Measurements from ENCODE around the gene ZBTB43. TPM values are rescaled to one million over a fixed set of nuclear protein-coding genes. Genes with fewer than 3 reads are reported as not detected.

The ZBTB43 gene
- total and polyA plus RNA-seq, 4 experiments from 2014 or later, result 8.2 to 22.7 (median 15.7) TPM

DNA sequence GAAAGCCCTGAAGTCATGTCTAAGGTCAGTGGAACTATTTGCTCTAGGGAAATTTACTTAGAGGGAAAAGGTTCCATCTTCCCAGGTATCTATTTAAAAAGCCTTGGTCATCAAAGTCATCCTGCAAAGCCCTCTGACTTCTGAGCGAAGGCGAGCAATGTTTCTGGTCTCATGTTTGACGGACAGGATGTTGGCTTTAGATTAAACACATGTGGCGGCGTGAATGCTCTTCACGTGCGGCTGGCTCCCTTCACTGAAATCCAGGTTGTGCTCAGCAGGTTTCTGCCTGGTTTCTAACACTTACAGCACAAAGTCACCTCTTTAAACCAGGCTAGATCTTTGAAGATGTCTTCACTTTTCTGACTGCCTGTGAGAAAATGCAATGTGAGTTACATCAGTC lies 49.9 kb downstream of the ZBTB43 start:
- intact Hi-C loops (cut with micrococcal nuclease), result no loop called here
- no peaks in the 10 kb centered on the region for H3K36me3 ChIP-seq (ENCODE audit: insufficient read depth, low read length)
- no peak overlapping the region for H3K27ac Mint-ChIP-seq
- H3K9me3 ChIP-seq (ENCODE audit: control insufficient read depth in 1 of 2, low read length in 2 of 2), result no peaks in the 10 kb centered on the region
- peaks cover 0 to 8% (median 4%) of the 10 kb centered on the region in 4 donors for H3K4me1 Mint-ChIP-seq
- no peaks in the 10 kb centered on the region for H3K27me3 ChIP-seq (ENCODE audit: insufficient read depth, low read length)
- POLR2A ChIA-PET (ENCODE audit: partially characterized antibody), result no interaction called here
- DNase-seq, result no peak
- no peak overlapping the region for H3K27ac ChIP-seq (ENCODE audit: low read depth, low read length)
- CTCF ChIA-PET (ENCODE audit: partially characterized antibody), result no interaction called here
- H3K9me3 Mint-ChIP-seq, result no peaks in the 10 kb centered on the region
- peaks cover 16 to 28% of the 10 kb centered on the region in 2 donors for H3K27me3 Mint-ChIP-seq
- peaks cover 3% of the 10 kb centered on the region for H3K4me1 ChIP-seq (ENCODE audit: insufficient read depth, low read length)
- H3K4me3 Mint-ChIP-seq, result no peak overlapping the region
- no peaks in the 10 kb centered on the region for H3K36me3 Mint-ChIP-seq
- H3K4me3 ChIP-seq (ENCODE audit: low read length in 2 of 2), result no peak overlapping the region

DNA sequence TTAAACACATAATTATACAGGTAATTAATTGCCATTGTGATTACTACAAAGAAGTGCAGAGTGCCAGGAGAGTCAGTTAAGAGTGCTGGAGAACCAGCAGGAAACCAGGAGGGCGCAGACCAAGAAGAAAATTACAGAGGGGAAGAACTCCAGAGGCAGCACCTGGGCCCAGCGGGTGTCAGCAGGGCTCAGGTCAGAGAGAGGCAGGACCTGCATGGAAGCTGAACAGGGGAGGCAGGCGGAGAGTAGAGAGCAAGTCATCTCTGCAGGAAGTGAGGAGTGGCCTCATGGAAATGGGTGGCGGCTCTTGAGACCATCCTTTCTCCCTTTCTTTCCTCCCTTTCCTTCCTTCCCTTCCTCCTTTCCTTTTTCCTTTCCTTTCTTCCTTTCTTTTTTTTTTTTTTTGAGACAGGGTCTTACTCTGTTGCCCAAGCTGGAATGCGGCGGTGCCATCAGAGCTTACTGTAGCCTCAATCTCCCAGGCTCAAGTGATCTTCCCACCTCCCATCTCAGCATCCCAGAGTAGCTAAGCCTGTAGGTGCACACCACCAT lies 51.6 kb downstream of the ZBTB43 start:
- ChIA-PET CTCF (ENCODE audit: partially characterized antibody) (no interaction called here), POLR2A (ENCODE audit: partially characterized antibody) (no interaction called here)
- intact Hi-C loops (cut with micrococcal nuclease), result no loop called here
- peak overlapping the region in 1 of 7 donors; percentile 62 for H3K27ac Mint-ChIP-seq
- DNase-seq, result no peak
- peaks cover 2 to 15% (median 6%) of the 10 kb centered on the region in 4 donors for H3K4me1 Mint-ChIP-seq
- Histone ChIP-seq H3K27ac (ENCODE audit: low read depth, low read length) (no peak overlapping the region), H3K27me3 (ENCODE audit: insufficient read depth, low read length) (no peaks in the 10 kb centered on the region), H3K36me3 (ENCODE audit: insufficient read depth, low read length) (no peaks in the 10 kb centered on the region), H3K4me1 (ENCODE audit: insufficient read depth, low read length) (peaks cover 10% of the 10 kb centered on the region), H3K9me3 (ENCODE audit: control insufficient read depth in 1 of 2, low read length in 2 of 2) (no peaks in the 10 kb centered on the region), H3K4me3 (ENCODE audit: low read length in 2 of 2) (no peak overlapping the region)
- no peaks in the 10 kb centered on the region for H3K9me3 Mint-ChIP-seq
- H3K27me3 Mint-ChIP-seq, result peaks cover 11 to 22% of the 10 kb centered on the region in 2 donors
- no peaks in the 10 kb centered on the region for H3K36me3 Mint-ChIP-seq
- H3K4me3 Mint-ChIP-seq, result no peak overlapping the region

DNA sequence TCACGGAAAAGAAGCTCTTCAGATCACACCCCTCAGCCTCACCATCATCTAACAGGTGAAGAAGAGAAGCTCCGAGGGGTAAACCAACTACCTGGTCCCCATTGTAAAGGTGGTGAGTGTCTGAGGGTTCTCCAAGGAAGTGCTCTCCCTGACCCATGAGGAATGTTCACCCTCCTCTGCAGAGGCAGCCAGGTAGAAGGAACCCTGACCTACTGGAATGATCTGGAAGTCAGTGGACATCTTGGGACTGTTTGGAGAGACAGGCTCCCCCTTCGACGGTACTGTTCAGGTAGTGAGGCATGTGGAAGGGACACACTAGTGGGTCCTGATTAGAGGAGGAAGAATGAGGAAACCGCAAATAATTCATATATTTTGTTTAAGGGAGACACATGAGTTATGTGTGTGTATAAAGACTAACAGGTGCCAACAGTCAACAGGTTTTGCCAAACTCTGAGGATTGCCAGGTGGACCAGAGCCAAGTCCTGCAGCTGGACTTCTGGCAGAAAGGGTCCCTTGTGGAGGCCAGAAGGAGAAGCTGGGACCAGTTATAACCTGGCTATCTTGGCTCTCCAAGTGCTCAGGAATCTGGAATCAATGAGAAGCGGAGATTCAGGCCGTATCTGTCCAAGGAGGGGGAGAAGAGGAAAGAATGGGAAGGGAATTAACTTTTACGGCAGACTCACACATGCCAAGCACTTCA lies 52.6 kb downstream of the ZBTB43 start:
- H3K9me3 Mint-ChIP-seq, result no peaks in the 10 kb centered on the region
- Histone ChIP-seq H3K27me3 (ENCODE audit: insufficient read depth, low read length) (no peaks in the 10 kb centered on the region), H3K9me3 (ENCODE audit: control insufficient read depth in 1 of 2, low read length in 2 of 2) (no peaks in the 10 kb centered on the region), H3K27ac (ENCODE audit: low read depth, low read length) (no peak overlapping the region), H3K36me3 (ENCODE audit: insufficient read depth, low read length) (no peaks in the 10 kb centered on the region), H3K4me3 (ENCODE audit: low read length in 2 of 2) (no peak overlapping the region), H3K4me1 (ENCODE audit: insufficient read depth, low read length) (peaks cover 20% of the 10 kb centered on the region)
- peaks cover 12 to 25% (median 16%) of the 10 kb centered on the region in 4 donors for H3K4me1 Mint-ChIP-seq
- POLR2A ChIA-PET (ENCODE audit: partially characterized antibody), result no interaction called here
- H3K27ac Mint-ChIP-seq, result no peak overlapping the region
- DNase-seq, result no peak
- H3K36me3 Mint-ChIP-seq, result peaks cover 0 to 4% of the 10 kb centered on the region in 2 donors
- CTCF ChIA-PET (ENCODE audit: partially characterized antibody), result no interaction called here
- H3K27me3 Mint-ChIP-seq, result peaks cover 5 to 13% of the 10 kb centered on the region in 2 donors
- H3K4me3 Mint-ChIP-seq, result peak overlapping the region in 4 of 8 donors; percentile 21 to 42 (median 34)
- intact Hi-C loops (cut with micrococcal nuclease), result no loop called here

DNA sequence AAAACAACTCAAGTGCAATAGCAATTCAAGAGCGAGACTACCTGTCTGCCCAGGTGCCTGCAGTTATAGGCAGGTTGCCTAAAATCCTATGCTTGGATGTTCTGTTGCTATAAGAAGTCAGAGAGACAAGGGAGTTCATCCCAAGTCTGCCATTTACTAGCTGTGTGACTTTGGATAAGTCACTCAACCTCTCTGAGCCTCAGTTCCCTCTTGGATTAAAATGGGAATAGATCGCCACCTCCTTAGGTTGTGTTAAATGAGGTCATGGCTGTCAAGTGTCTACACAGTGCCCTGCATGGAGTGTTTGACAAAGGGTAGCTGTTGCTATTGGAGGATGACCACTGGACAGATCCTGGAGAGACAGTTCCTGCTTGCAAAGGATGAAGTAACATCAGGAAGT lies 54.3 kb downstream of the ZBTB43 start:
- no peak overlapping the region for H3K27ac ChIP-seq (ENCODE audit: low read depth, low read length)
- POLR2A ChIA-PET (ENCODE audit: partially characterized antibody), result interaction anchor here (1.2 to 2.6 kb wide), 3 partner anchors 9 to 136 kb away, joined by 3 to 8 read pairs (median 3); partner anchors contain the start of gene ZBTB43
- CTCF ChIA-PET (ENCODE audit: partially characterized antibody), result interaction anchor here (1.0 to 2.2 kb wide), 7 partner anchors 8 to 52 kb away, joined by 3 to 9 read pairs (median 4); no protein-coding TSS in a partner anchor
- H3K27me3 ChIP-seq (ENCODE audit: insufficient read depth, low read length), result no peaks in the 10 kb centered on the region
- peaks cover 0 to 6% of the 10 kb centered on the region in 2 donors for H3K36me3 Mint-ChIP-seq
- H3K4me3 Mint-ChIP-seq, result peak overlapping the region; percentile 63 to 89 (median 85)
- intact Hi-C loops (cut with micrococcal nuclease), result no loop called here
- DNase-seq, result no peak
- peaks cover 29% of the 10 kb centered on the region for H3K4me1 ChIP-seq (ENCODE audit: insufficient read depth, low read length)
- H3K36me3 ChIP-seq (ENCODE audit: insufficient read depth, low read length), result no peaks in the 10 kb centered on the region
- no peaks in the 10 kb centered on the region for H3K9me3 ChIP-seq (ENCODE audit: control insufficient read depth in 1 of 2, low read length in 2 of 2)
- peaks cover 18 to 38% (median 24%) of the 10 kb centered on the region in 4 donors for H3K4me1 Mint-ChIP-seq
- peaks cover 0 to 8% of the 10 kb centered on the region in 2 donors for H3K27me3 Mint-ChIP-seq
- H3K9me3 Mint-ChIP-seq, result no peaks in the 10 kb centered on the region
- no peak overlapping the region for H3K4me3 ChIP-seq (ENCODE audit: low read length in 2 of 2)
- peak overlapping the region; percentile 19 to 81 (median 55) for H3K27ac Mint-ChIP-seq

DNA sequence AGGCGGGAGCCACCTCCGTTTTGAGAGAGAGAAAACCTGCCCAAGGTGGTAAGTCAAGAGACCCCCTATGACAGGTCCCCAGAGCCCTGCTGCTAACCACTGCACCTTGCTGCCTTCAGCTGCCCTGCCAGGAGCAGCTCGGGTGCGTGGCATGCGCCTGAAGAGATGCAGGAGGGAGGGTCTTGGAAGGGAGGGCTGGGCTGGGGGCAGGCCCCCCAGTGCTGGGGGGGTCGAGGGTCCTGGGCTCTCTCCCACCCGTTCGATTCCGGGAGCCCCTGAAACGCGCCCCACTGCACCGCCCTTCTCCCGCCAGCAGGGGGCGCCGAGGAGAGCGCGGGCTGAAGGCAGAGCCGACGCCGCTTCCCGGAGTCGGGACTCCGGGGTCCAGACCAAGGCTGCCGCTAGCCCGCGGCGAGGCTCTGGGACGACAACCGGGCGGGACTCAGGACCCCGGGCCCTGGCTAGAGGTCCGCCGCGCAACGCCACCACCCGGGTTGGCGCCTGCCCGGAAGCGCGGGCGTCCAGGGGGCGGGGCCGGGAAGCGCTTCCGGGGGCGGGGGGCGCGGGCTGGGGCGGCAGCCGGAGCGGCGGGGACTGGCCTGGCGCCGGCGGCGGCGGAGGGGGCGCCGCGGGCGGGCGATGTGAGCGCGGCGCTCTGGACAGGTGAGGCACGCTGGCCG lies 55.4 kb downstream of the ZBTB43 start, which contains the start of gene ZBTB34:
ZBTB34 (plus strand) TSS at position 563 of the 680 bp plus-strand sequence. CDS start 18,761 bp downstream, outside the sequence.
- no peaks in the 10 kb centered on the region for H3K9me3 Mint-ChIP-seq
- H3K27ac ChIP-seq (ENCODE audit: low read depth, low read length), result peak within 1 kb of the TSS; percentile 60
- H3K4me3 ChIP-seq (ENCODE audit: low read length in 2 of 2), result peak within 1 kb of the TSS; percentile 63 to 64
- DNase-seq, result peak; percentile 62 to 87 (median 79)
- no peaks in the 10 kb centered on the region for H3K27me3 ChIP-seq (ENCODE audit: insufficient read depth, low read length)
- H3K9me3 ChIP-seq (ENCODE audit: control insufficient read depth in 1 of 2, low read length in 2 of 2), result no peaks in the 10 kb centered on the region
- no peaks in the 10 kb centered on the region for H3K36me3 ChIP-seq (ENCODE audit: insufficient read depth, low read length)
- peak within 1 kb of the TSS; percentile 80 to 90 (median 88) for H3K27ac Mint-ChIP-seq
- peaks cover 0 to 1% of the 10 kb centered on the region in 2 donors for H3K27me3 Mint-ChIP-seq
- POLR2A ChIA-PET (ENCODE audit: partially characterized antibody), result interaction anchor here (0.6 to 2.6 kb wide), 5 partner anchors 10 to 137 kb away, joined by 3 to 8 read pairs (median 3); partner anchors contain the start of genes RALGPS1 and ZBTB43
- CTCF ChIA-PET (ENCODE audit: partially characterized antibody), result interaction anchor here (1.2 to 2.2 kb wide), 4 partner anchors 9 to 53 kb away, joined by 3 to 9 read pairs (median 6); no protein-coding TSS in a partner anchor
- intact Hi-C loops (cut with micrococcal nuclease), result loop anchor here (1.0 to 5.0 kb wide), 3 partner anchors 52 to 339 kb away; partner anchors contain the start of gene RALGPS1
- peaks cover 18 to 43% (median 25%) of the 10 kb centered on the region in 4 donors for H3K4me1 Mint-ChIP-seq
- H3K36me3 Mint-ChIP-seq, result peaks cover 3 to 10% of the 10 kb centered on the region in 2 donors
- H3K4me1 ChIP-seq (ENCODE audit: insufficient read depth, low read length), result peaks cover 29% of the 10 kb centered on the region
- H3K4me3 Mint-ChIP-seq, result peak within 1 kb of the TSS; percentile 84 to 92 (median 88)

DNA sequence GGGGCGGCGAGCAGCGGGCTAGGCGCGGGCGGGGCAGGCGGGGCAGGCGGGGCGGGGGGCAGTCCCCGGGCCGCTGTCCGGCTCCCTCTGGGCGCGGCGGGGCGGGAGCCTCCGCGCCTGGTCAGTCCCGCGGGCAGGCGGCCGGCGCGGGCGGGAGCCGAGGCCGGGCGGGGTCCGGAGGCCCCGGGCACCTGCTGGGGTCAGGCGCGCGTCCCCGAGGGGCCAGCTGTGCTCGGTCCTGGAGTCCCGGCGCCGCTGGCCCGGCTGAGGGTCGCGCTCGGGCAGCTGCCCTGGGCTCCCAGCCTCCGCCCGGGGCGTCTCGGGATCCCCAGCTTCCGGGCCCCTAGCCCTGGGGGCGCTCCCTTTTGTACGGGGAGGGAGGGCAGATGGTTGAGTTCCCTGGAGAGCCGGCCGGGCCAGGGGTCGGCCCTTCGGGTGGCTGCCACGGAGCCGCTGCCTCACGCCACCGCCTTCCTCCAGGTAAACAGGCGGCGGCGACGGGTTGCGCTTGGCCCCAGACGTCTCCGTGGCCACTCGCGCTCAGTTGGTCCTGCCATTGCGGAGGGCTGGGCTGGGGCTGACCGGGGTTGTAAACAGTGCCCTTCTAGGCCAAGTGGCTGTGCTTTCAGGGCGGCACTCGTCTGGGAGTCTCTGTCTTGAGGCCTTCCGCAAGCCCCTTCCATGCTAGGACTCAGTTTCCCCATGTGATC lies 56.1 kb downstream of the ZBTB43 start:
- Mint-ChIP-seq H3K4me1 (peaks cover 18 to 46% (median 26%) of the 10 kb centered on the region in 4 donors), H3K27ac (peak overlapping the region; percentile 50 to 90 (median 80)), H3K36me3 (peaks cover 3 to 13% of the 10 kb centered on the region in 2 donors), H3K9me3 (no peaks in the 10 kb centered on the region), H3K4me3 (peak overlapping the region; percentile 84 to 92 (median 88)), H3K27me3 (peaks cover 0 to 1% of the 10 kb centered on the region in 2 donors)
- CTCF ChIA-PET (ENCODE audit: partially characterized antibody), result no interaction called here
- no peaks in the 10 kb centered on the region for H3K27me3 ChIP-seq (ENCODE audit: insufficient read depth, low read length)
- peak overlapping the region; percentile 51 to 63 for H3K4me3 ChIP-seq (ENCODE audit: low read length in 2 of 2)
- peaks cover 29% of the 10 kb centered on the region for H3K4me1 ChIP-seq (ENCODE audit: insufficient read depth, low read length)
- intact Hi-C loops (cut with micrococcal nuclease), result loop anchor here (1.0 to 5.0 kb wide), 3 partner anchors 51 to 338 kb away; partner anchors contain the start of gene RALGPS1
- DNase-seq, result peak in 2 of 5 donors; percentile 9 to 12
- peak overlapping the region; percentile 48 for H3K27ac ChIP-seq (ENCODE audit: low read depth, low read length)
- H3K36me3 ChIP-seq (ENCODE audit: insufficient read depth, low read length), result no peaks in the 10 kb centered on the region
- POLR2A ChIA-PET (ENCODE audit: partially characterized antibody), result interaction anchor here (0.6 to 2.6 kb wide), 3 partner anchors 9 to 56 kb away, joined by 3 to 8 read pairs (median 4); partner anchors contain the start of genes RALGPS1 and ZBTB43
- no peaks in the 10 kb centered on the region for H3K9me3 ChIP-seq (ENCODE audit: control insufficient read depth in 1 of 2, low read length in 2 of 2)
